AG04450 (cell line): ENCODE results near the gene POLR1A. TPM values are rescaled to one million over a fixed set of nuclear protein-coding genes. Genes with fewer than 3 reads are reported as not detected.

Source experiments
- CTCF ChIA-PET: fragments of 300-600, 350-600 bp; formaldehyde crosslinking; extraction: SDS; loops from one replicate; lab custom pipeline; 2022; ENCODE audit warnings: antibody characterized with exemption, inconsistent platforms; lab: Charles Lee
- POLR2A ChIA-PET: fragments of 350-600 bp; formaldehyde crosslinking; extraction: SDS; loops from one replicate; lab custom pipeline; 2021; ENCODE audit warnings: antibody characterized with exemption, inconsistent platforms; lab: Yijun Ruan, JAX
- DNase-seq: peaks from one replicate; pipeline ENCODE4 v3.0.0-alpha.2; 2011; ENCODE audit warnings: low read depth, low spot score
- H3K27ac ChIP-seq: one replicate; pipeline ENCODE4 v1.5.1; 2012; ENCODE audit warnings: low read depth, low read length, control low read depth
- H3K27me3 ChIP-seq: one replicate; pipeline ENCODE4 v1.6.0; 2012; ENCODE audit warnings: low read length; ENCODE audit not compliant: control insufficient read depth, insufficient read depth
- H3K4me3 ChIP-seq: 2 replicates; pipeline ENCODE4 v1.5.1; 2011; ENCODE audit warnings: mild to moderate bottlenecking, low read depth, low read length, control low read depth
- H3K9me3 ChIP-seq: 2 replicates; pipeline ENCODE4 v1.5.1; 2012; ENCODE audit warnings: low read length; ENCODE audit not compliant: control insufficient read depth, insufficient read depth
- polyA plus RNA-seq: library from polyadenylated mRNA; depleted of rRNA; stranded (reverse); fragments of >200 nt; gene quantifications from 2 replicates; pipeline ENCODE4 v1.2.3, GENCODE V29; 2011
- TF ChIP-seq, protein P1 (sequence below): IDR thresholded peaks from 2 replicates; pipeline ENCODE4 v1.5.1; 2011; ENCODE audit warnings: low read depth, low read length, control low read depth, inconsistent platforms

Gene POLR1A
- polyA plus RNA-seq, 1 experiment = 11.1 TPM

DNA sequence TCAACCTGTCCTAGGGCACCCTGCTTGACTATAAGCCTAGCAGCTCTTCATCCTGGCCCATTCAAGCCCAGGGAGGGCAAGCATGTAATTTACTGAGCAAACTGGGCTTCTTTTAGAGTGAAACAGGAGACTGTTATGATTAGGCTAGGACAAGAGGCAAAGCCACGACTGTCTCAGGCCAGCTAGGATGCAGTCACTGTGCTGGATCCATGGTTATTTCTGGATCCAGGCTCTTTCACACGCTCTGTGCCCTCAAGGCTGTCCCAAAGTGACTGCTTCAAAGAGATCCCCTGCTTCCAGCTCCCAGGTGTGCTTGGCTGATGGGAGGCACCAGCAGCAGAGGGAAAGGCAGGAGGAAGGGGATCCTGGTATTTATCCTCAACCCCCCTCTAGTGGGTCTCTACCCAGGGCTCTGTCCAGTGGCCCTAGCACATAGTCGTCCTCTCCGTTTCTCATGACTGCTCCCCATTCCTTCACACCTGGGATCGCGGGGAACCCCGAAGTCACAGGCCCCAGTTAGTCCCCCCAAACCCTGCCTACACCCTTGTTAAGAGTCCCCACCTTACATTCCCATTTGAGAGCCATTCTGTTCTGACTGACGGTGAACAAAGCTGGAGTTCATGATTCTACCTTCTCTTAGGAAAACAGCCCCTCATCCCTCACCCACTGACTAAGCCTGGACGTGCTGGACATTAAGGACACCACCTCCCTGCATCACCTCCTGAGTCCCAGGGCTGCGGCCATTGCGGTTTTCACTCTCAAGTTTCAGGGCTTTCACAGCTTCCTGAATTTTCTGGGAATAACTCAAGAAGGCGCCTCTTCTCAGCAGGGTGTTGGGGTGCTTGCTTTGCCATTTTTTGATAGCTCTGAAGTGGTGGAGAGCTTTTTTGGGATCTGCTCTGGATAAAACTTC is 63.2 kb downstream of the POLR1A start:
- ChIA-PET CTCF (interaction anchor here (0.5 to 2.5 kb wide), 4 partner anchors 36 to 215 kb away, joined by 3 to 8 read pairs (median 4); no protein-coding TSS in a partner anchor), POLR2A (no interaction called here)
- DNase-seq = no peak

DNA sequence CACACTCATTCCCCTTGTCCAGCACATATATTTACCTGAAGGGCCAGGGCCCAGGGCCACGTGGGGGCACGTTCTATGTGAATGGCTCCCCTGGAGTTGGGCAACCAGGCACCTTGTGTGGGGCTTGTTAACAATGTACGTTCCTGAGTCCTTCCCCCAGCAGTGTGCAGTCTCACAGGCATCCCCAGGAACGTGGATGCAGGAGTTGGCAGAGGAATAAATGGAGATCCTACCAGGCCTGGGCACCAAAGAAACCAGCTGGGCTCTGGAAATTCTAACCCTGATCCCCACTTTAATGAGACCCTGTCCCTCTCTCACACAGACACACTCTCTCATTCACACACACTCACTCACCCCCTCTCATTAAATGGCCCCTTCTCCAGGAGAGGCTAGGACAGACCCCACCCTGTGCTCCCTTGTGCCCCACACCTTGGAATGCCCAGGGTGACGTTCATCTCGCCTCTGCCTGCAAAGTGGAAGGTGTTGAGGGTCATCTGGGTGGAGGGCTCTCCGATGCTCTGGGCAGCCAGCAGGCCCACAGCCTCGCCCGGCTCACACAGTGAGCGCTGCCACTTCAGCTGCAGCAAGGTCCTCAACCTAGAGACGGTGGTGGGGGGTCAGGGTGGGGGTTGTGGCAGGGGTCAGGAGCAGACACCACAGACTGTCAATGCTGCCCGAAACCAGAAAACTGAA is 65.6 kb downstream of the POLR1A start:
- no peak overlapping the region for H3K27ac ChIP-seq
- H3K9me3 ChIP-seq = no peaks in the 10 kb centered on the region
- POLR2A ChIA-PET = no interaction called here
- no peak for DNase-seq
- no peak overlapping the region for H3K4me3 ChIP-seq
- CTCF ChIA-PET = interaction anchor here (1.0 kb wide), 1 partner anchor 212 kb away, joined by 3 read pairs; no protein-coding TSS in a partner anchor
- H3K27me3 ChIP-seq = no peaks in the 10 kb centered on the region
- TF ChIP-seq, protein P1, sequence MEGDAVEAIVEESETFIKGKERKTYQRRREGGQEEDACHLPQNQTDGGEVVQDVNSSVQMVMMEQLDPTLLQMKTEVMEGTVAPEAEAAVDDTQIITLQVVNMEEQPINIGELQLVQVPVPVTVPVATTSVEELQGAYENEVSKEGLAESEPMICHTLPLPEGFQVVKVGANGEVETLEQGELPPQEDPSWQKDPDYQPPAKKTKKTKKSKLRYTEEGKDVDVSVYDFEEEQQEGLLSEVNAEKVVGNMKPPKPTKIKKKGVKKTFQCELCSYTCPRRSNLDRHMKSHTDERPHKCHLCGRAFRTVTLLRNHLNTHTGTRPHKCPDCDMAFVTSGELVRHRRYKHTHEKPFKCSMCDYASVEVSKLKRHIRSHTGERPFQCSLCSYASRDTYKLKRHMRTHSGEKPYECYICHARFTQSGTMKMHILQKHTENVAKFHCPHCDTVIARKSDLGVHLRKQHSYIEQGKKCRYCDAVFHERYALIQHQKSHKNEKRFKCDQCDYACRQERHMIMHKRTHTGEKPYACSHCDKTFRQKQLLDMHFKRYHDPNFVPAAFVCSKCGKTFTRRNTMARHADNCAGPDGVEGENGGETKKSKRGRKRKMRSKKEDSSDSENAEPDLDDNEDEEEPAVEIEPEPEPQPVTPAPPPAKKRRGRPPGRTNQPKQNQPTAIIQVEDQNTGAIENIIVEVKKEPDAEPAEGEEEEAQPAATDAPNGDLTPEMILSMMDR = no peak

More for the DNA sequence above, 63.2 kb downstream of the POLR1A start:
- Histone ChIP-seq H3K4me3 (no peak overlapping the region), H3K9me3 (no peaks in the 10 kb centered on the region), H3K27ac (no peak overlapping the region), H3K27me3 (no peaks in the 10 kb centered on the region)
- TF ChIP-seq, protein P1 = no peak

DNA sequence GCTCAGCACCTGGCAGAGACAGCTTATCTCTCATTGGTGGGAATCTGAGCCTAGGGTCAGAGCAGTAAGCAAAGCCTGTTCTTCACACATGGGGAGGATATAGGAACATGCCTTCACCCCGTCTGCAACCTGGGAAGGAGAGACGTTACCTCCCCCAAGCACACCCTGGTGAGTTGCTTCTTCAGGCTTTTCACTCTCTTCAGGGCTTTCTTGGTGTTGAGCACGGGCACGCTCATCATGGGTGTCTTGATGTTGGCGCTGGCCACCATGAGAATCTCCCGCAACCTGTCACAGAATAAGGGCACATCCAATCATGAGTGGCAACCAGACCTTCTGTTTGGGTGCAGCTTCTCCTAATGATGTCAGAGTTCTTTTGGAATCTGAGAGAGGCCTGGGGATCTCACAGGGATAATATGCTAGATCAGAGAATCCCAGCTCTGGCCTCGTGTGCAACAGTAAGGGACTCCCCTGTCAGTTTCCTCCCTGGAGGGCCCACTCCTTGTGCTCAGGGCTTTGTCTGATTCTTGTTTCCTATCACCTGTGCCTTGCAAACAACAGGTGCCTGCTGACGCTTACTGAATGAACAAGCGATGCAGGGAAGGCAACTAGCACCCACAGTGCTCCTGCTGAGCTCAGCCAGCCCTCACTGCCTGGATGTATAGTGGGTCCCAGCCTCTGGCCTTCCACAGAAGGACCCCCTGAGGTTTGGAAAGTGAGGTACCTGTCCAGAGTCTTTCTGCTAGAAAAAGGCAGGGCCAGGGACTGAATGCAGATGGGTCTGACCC is 66.3 kb downstream of the POLR1A start:
- no peak overlapping the region for H3K4me3 ChIP-seq
- no peak overlapping the region for H3K27ac ChIP-seq
- CTCF ChIA-PET = interaction anchor here (1.0 kb wide), 1 partner anchor 212 kb away, joined by 3 read pairs; no protein-coding TSS in a partner anchor
- POLR2A ChIA-PET = no interaction called here
- no peaks in the 10 kb centered on the region for H3K9me3 ChIP-seq
- H3K27me3 ChIP-seq = no peaks in the 10 kb centered on the region
- TF ChIP-seq, protein P1 = no peak
- no peak for DNase-seq

DNA sequence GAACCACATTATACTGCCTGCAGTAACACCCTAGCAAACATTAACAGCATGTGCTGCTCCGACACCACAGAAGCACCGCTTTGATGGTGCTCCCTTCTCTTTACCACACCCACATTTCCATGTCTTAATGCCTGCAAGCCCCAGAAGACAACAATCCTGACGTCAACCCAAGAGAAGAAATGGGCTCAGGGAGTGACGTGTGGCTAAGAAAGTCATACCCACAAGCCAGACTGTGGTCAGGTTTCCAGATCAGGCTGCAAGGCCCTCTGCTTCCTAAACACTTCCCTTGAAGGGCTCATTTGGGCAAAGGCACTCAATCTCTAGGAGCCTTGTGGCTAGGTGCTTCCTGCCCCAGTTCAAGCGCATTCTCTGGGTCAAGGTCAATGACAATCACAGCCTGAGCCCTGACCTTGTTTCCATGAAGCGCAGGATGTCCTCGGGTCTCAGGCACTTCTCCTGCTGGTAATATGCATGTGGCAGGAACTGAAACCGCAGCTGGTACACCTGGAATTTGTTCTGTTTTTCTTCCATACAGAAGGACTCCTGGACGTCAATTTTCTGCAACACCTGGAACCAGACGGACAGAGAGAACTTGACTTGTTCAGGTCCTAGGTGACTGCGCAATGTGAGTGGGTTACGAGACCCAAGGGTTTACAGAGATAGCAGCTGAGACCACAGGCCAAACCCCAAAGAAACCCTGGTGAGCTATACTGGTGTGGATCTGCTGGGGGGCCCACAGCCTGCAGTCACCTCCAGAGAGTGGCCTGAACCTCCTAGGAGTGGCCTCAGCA is 67.2 kb downstream of the POLR1A start:
- TF ChIP-seq, protein P1 = no peak
- H3K27me3 ChIP-seq = no peaks in the 10 kb centered on the region
- H3K4me3 ChIP-seq = no peak overlapping the region
- H3K27ac ChIP-seq = no peak overlapping the region
- CTCF ChIA-PET = interaction anchor here (1.2 to 3.7 kb wide), 2 partner anchors 67 to 211 kb away, joined by 3 to 28 read pairs; no protein-coding TSS in a partner anchor
- POLR2A ChIA-PET = interaction anchor here (1.2 to 2.7 kb wide), 2 partner anchors 67 to 151 kb away, joined by 3 to 25 read pairs; partner anchors contain the start of genes POLR1A and ST3GAL5
- H3K9me3 ChIP-seq = no peaks in the 10 kb centered on the region
- no peak for DNase-seq
